GM21528 (cell line): ENCODE results near the gene AOPEP.
"Not testable (repeated sequence)": the region's sequence is repeated elsewhere in the genome, so short reads cannot be mapped to it uniquely, and the experiment has no call there.

Source experiments
- ATAC-seq: cut with Tn5 transposase; IDR thresholded peaks from one replicate; pipeline ENCODE4 v1.9.1; 2021; ENCODE audit warnings: mild to moderate bottlenecking, moderate library complexity; ENCODE audit not compliant: unreplicated experiment, low FRiP score

The AOPEP gene

GRCh38 chr9:95004411-95005277 is 278.1 kb downstream of the AOPEP start:
- peak; percentile 62 for ATAC-seq

- ATAC-seq, result peak; percentile 46
Measured at GRCh38 chr9:95005278-95006143, 279.0 kb downstream of the AOPEP start.

GRCh38 chr9:95007226-95007869 is 280.8 kb downstream of the AOPEP start:
- ATAC-seq, result no peak

- ATAC-seq, result no peak
Measured at GRCh38 chr9:95008151-95008771, 281.8 kb downstream of the AOPEP start.

GRCh38 chr9:95009459-95009858 is 283.0 kb downstream of the AOPEP start:
- ATAC-seq, result no peak

- no peak for ATAC-seq
Measured at GRCh38 chr9:95010431-95010838, 283.9 kb downstream of the AOPEP start.

GRCh38 chr9:95012035-95012708 is 285.7 kb downstream of the AOPEP start:
- no peak for ATAC-seq

GRCh38 chr9:95012902-95013301 is 286.4 kb downstream of the AOPEP start:
- ATAC-seq, result no peak

- ATAC-seq, result no peak
Measured at GRCh38 chr9:95014917-95015316, 288.4 kb downstream of the AOPEP start.

GRCh38 chr9:95015569-95015968 is 289.1 kb downstream of the AOPEP start:
- no peak for ATAC-seq

- no peak for ATAC-seq
Measured at GRCh38 chr9:95017062-95017461, 290.6 kb downstream of the AOPEP start.

GRCh38 chr9:95017661-95018060 is 291.2 kb downstream of the AOPEP start:
- no peak for ATAC-seq

GRCh38 chr9:95018099-95018936 is 291.8 kb downstream of the AOPEP start:
- no peak for ATAC-seq

- not testable (repeated sequence) for ATAC-seq
Measured at GRCh38 chr9:95020644-95021043, 294.1 kb downstream of the AOPEP start.

- ATAC-seq, result no peak
Measured at GRCh38 chr9:95021166-95021886, 294.8 kb downstream of the AOPEP start.

- no peak for ATAC-seq
Measured at GRCh38 chr9:95022657-95023056, 296.2 kb downstream of the AOPEP start.

- ATAC-seq, result no peak
Measured at GRCh38 chr9:95023217-95024003, 296.9 kb downstream of the AOPEP start.
